ENCODE measurements around the gene MRO.
A peak's percentile ranks its signal among the peaks of the same experiment; 100 is the strongest.
"Not testable (repeated sequence)": the region's sequence is repeated elsewhere in the genome, so short reads cannot be mapped to it uniquely, and the experiment has no call there.

The MRO gene

DNA sequence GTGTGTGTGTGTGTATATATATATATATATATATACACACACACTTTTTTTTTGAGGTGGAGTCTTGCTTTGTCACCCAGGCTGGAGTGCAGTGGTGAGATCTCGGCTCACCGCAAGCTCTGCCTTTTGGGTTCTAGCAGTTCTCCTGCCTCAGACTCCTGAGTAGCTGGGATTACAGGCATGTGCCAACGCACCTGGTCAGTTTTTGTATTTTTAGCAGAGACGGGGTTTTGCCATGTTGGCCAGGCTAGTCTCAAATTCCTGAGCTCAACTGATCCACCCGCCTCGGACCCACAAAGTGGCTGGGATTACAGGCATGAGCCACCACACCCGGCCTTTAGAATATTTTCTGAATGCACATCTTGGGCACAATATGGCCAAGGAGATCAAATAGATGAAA is 13.7 kb upstream of the MRO start:
- DNase-seq (ENCODE audit: low spot score) = not testable (repeated sequence)

DNA sequence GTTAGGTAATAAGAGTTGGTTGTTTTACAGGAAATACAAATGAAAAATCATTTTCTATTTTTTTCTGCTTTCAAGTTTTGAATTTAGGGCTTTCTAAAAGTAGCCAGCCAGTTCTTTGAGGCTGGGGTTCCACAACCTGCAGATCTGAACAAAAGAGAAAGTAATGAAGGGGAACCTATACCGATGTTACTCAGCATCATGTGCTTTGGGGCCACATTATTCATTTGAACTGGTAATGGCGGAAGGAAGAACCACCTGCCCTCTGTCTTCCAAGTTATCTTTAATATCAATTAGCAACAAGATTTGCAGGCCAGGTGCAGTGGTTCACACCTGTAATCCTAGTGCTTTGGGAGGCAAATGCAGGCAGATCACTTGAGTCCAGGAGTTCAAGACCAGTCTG is 12.9 kb upstream of the MRO start:
- no peak for DNase-seq (ENCODE audit: low spot score)

DNA sequence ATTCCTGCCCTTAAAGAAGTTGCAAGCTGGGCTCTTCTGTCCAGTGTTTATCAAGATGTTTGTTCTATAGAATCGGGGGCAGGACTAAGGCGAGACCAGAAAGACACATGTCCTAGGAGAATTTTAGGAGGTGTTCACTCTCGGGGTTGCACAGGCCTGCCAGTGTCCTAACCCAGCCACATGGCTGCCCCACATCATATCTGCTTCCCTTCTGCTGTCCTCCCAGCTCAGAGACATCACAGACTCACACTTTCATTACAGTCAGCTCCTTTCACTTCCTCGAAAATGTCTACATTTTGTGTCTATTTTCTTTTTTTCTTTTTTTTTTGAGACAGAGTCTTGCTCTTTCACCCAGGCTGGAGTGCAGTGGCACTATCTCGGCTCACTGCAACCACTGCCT is 10.7 kb upstream of the MRO start:
- DNase-seq (ENCODE audit: low spot score) = no peak

DNA sequence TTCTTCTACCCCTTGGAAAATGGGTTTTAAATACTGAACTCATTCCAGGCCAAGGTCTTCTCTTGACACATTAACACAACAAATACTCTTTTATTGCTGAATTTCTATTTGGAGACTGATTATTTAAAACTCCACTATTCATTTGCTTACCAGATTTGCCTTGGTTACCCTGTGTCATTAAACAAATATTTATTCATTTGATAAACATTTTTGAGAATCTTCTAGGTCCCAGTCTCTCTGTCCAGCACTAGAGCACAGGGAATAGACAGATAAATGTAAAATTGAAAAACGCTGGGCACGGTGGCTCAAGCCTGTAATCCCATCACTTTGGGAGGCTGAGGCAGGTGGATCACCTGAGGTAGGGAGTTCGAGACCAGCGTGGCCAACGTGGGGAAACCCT is 9.8 kb upstream of the MRO start:
- no peak for DNase-seq (ENCODE audit: low spot score)

DNA sequence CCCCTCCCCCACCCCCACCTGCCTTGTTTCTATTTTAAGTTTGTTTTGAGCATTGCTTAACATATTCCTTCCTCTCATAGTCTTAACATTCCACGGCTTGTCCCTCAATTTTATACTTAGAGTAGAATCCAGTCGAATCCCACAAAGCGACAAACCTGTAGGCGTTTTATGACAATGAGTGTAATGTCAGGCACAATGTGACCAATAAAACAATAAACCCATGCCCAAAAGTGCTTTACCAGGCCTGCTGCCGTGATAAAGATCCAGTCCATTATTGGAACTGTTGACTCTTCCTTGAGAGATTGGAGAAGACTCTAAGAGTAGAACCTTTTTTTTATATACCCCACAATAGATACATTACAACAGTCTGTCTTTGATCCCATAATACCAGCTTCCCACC is 6.2 kb upstream of the MRO start:
- no peak for DNase-seq (ENCODE audit: low spot score)

DNA sequence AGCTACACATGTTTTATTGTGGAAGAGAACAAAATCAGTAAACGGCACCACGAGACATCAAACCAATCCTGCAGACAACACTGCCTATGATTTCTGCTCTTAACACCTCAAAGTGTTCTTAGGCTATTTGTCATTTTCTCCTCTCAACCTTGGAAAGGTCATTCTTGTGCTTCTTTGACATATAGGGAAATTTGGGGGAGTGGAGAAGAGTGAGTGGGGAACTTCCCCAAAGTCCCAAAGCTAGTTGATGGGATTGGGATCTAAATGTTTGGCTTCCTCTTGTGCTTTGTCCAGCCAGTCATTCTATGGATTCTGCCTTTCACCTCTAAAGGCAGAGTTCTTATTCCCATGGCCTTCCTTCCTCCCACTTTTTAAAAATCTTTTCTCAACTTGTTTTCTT is 5.8 kb upstream of the MRO start:
- no peak for DNase-seq (ENCODE audit: low spot score)

DNA sequence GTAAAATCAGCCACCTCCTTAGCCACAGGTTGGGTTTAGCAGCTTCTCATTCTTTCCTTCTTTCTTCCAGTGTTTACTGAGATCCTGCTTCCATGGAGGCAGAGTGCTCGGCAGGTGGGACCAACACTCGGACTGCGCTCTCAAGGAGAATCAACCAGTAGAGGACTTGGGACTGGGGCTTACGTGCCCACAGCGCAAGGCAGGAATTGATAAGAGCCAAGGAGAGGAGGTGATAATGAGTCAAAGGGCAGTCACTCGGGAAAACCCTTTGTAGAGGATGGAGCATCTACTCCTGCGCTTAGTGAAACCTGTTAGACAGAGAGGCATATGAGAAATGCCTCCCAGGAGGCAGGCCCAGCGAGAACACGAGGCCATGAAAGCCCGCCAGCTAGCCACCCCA is 2.9 kb upstream of the MRO start:
- DNase-seq (ENCODE audit: low spot score) = no peak

DNA sequence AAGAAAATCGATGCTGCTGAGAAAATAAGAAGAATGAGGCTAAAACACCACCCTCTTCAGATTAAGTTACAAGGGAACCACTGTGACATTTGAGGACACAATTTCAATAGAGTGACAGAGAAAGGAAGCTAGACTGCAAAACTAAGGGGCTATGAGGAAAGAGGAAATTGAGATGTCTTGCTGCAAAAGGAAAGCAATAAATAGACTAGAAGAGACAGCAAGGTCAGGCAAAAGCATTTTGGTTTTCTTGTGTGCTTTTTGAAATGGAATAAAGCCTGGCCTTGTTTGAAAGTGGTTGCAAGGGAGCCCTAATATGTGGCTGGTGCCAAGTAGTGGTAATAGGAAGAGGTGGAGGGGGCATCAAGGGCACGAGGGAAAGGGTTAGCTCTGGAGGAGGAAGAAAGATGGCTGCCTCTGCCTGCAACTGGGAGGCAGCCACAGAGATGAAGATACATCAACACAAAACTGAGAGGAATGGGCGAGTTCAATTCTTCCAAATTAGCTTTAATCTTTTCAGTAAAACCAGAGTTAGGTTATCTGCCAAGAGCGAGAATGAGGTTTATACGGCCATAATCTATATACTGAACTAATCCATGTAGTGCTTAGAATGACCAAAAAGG is 1.2 kb upstream of the MRO start:
- DNase-seq (ENCODE audit: low spot score) = no peak

DNA sequence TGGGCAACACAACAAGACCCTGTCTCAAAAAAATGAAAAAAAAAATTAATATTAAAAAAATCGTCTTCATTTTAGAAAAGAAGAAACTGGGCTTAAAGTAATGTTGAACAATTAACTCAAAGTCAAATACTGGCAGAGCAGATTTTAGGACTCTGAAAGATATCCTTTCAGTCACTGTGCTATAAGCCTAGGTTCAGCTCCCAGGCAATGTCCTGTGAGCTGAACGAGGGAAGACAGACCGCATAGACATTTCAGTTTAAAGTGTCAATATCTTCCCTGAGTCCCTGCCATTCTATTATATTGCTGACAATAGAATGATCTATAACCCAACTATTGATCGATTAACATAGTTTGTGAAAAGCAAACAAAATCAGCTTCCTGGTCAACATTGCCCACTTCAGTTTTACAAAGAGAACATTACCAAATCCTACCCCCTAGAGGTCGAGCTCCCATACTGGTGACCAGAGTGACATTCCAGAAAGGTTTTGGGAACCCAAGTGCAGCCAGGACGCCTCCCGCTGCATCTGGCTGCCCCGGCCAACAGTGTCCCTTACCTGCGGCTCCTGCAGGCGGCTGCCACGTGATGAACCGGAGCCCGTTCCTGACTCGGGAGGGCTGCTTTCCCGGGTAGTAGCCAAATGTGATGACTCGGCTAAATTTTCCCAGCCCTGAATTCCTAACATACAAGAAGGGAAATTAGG is 639 bp downstream of the MRO start:
- peak; percentile 39 for DNase-seq (ENCODE audit: low spot score)

DNA sequence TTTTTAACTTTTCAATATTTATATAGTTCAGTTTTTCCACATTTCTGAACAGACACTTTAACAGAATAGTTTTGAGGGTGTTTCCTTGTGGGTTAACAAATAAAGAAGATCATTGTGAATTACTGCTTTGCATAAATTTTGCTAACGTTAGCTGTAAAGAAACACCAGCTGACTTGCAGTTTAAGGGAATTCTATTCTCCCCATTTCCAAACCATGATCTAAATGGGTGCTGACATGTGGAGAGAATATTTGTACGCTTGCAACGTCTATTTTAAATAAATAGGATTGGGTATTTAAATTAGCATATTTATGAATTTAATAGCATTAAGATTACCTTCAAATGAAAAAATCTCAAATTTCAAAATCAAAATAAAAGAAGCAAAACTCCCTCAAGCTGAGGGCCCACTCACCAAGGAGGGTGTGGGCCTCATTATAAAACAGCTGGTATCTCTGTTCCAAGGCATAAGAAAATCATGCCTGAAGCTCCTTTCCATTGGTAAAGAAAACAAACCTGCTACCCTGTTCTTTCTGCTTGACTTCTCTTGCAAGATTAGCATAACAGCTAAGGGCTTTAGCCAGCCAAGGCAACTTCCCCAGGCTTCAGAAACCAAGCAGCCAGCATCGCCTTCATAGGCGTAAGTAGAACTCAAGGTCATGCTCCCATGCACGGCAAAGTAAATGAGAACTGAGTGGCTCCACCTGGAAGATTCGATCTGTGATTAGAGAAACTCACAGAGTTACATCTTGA is 3.2 kb downstream of the MRO start:
- no peak for DNase-seq (ENCODE audit: low spot score)

DNA sequence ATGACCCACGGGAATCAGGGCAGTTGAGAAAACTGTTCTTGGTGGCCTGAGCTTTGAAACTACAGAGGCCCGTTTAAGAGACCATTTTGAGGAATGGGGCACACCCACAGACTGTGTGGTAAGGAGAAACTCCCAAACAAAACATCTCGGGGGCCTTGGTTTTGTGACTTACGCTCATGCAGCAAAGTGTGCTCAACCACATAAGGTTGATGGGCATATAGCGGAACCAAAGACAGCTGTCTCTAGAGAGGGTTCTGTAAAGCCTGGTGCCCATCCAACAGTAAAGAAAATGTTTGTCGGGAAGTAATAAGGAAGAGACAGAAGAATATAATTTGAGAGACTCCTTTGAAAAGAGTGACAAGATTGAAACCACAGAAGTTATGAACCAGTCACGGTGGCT is 5.4 kb downstream of the MRO start:
- no peak for DNase-seq (ENCODE audit: low spot score)

DNA sequence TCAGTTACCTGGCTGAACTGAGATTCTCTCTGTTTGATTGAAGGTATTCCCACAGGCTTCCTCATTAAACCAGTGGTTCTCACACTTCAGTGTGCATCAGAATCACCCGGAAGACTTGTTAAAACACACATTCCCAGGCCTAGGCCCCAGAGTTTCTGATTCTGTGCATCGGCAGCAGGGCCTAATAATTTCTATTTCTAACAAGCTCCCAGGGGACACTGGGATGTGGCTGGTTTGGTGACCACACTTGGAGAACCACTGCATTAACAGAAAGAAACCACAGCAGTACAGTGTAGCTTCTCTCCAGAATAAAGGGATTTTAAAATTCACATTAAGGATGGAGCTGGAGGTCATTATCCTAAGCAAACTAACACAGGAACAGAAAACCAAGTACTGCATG is 6.5 kb downstream of the MRO start:
- no peak for DNase-seq (ENCODE audit: low spot score)

DNA sequence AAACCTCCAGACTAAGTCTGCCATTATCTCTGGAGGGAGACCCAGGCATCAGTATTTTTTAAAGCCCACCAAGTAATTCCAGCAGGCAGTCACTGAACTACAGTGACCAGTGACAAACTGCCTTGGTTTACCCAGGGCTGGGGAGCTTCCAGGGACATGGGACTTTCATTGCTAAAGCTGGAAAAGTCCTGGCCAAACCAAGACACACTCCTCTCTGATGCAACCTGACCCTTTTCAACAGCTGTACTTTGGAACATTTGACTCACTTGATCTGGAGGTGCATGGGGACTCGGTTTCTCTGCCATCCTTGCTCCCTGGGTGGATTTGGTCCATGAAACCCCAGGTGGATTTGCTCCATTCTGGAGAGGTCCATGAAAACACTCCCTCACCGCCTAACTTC is 7.0 kb downstream of the MRO start:
- DNase-seq (ENCODE audit: low spot score) = no peak

DNA sequence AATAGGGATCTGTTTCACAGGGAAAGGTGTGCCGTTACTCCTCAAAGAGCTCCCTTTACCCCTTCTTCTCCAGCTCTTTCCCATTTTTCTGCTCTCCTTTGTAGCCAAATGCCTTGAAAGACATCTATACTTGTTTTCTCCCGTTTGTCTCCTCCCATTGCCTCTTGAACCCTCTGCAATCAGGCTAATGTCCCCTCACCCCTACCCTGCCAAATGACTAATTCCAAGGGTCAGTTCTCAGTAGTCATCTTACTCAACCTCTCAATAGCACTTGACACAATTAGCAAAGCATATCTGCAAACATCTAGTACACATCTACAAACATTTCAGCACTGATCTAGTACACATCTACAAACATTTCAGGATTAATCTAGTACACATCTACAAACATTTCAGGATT is 12.6 kb downstream of the MRO start:
- no peak for DNase-seq (ENCODE audit: low spot score)

DNA sequence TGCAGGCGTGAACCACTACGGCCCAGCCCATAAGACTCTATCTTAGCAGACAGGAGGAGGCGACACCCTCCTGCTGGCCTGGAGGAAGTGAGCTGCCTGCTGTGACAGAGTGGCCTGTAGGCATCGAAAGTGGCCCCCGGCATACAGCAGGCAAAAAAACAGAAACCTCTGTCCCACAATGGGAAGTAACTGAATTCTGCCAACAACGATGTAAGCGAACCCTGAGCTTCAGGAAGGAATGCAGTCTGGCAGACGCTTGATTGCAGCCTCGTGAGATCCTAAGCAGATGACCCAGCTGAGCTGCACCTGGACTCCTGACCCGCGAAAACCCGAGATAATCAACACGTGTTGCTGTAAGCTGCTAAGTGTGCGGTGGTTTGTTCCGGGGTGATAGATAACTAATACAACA is 13.6 kb downstream of the MRO start:
- no peak for DNase-seq (ENCODE audit: low spot score)

DNA sequence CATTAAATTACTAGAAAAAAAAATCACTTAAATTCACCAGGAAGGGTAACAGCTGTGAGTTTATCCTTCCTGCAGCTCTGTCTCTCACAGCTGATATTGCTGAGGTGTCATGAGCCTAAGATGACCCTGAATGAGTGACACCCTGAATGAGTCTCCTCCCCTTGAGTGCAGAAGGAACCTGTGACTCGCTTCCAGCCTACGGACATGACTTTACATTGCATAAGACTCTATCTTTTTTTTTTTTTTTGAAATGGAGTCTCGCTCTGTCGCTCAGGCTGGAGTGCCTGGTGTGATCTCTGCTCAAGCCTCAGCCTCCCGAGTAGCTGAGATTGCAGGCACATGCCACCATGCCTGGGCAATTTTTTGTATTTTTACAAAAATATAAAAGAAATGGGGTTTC is 14.1 kb downstream of the MRO start:
- no peak for DNase-seq (ENCODE audit: low spot score)

DNA sequence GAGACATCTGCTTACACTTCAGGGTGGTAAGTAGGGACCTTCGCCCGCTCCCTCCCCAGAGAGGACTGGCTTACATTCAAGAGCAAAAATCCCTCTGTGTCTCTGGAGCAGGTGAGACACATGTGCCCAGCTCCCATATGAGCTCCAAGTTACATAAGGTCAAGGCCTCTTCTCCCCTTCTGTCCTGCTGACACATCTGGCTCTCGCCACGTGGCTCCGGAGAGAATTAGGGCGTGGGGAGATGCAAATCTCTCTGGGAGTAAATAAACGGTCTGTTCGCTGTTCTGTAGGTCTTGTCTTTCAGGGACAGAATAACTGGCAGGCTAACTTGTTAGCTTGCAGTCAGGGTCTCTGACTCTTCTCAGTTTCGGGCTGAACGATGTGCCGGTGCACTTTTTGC is 16.2 kb downstream of the MRO start:
- DNase-seq (ENCODE audit: low spot score) = no peak

DNA sequence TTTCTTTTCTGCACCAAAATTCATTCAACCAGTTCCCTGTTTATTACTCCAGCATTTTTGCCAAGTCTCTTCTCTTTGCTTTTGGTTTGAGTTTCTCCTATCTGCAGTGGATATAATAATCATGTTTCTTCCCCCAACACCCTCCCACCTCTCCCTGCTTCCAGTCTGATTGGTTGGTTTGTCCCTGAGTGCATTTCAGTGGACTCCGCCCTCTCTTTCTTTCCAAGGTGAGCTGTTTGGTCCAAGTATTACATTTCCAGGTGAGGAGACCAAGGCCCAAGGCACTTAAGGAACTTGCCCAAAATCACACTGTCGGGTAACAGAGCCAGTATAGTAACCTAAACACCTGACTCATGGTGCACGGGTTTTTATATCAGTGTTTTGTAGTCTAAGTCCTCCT is 17.7 kb downstream of the MRO start:
- no peak for DNase-seq (ENCODE audit: low spot score)

DNA sequence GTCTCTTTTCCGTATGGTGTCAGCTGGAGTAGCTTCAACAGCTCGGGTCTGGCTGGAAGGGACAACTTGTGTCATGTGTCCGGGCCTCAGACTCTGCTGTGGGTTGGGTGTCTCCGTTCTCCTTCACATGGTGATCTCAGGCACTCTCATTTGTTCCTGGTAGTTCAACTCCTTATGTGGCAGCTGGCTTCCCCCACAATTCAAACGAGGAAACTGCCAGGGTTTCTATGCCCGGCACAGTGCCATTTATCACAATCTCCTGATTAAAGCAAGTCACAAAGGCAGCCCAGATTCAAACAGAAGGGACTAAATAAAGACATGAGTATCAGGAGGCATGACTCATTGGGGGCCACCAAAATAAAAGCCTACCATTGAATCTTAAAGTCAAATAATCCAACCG is 22.7 kb downstream of the MRO start:
- DNase-seq (ENCODE audit: low spot score) = no peak

DNA sequence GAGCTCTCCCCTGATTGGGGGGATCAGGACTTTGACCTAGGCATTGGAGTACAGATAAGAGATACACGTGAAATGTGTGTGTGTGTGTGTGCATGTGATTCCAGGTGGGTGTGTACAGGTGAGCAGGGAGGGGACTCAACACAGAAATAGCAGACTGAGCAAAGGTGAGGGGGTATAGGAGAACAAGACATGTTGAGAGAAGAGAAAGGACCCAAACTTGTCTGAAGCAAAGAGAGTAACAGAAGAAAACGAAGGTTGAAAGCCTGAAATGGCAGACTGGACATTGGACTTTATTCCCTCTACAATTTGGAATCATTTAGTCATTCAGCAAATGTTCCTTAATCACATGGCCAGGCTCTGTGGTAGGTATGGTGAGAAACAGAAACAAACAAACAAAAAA is 23.3 kb downstream of the MRO start:
- DNase-seq (ENCODE audit: low spot score) = no peak

DNA sequence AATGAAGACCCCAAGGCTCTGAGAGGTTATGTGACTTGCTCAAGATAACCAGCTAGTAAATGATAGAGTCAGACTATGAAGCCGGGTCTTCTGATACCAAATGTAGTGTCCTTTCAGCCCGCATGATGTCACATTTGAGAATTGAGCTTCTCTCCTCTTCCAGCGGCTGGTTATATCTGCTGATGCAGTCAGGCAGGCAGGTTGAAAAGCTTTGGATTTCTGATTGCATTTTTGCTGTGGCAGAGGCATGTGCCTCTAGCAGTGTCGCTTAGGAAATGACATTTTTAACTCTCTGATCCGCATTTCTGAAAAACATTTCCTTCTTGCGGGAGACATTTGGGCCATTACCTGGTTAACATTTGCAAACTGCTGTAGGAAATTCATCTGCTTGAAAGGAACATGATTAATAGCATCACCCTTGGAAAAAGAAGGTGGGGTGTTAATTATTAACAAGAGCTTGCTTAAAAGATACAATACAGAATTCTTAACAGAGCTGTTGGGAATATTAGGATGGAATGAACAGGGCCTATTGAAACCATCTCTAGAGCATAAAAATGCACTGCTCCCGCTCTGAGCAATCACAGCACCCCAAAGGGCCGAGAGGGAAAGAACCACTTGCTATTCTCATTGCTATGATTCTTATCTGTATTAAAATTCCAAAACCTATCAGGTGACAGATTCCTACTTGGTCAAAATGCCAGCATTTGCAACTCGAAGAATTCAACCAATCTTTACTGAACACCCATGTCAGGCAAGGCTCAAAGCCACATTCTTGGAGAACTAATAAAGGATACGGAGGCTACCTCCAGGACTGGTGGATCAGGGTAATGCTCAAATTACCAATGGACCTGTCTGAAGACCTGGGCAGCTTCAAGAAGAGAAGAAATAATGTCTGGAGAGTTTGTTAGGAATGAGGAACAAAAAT is 25.9 kb downstream of the MRO start:
- no peak for DNase-seq (ENCODE audit: low spot score)

DNA sequence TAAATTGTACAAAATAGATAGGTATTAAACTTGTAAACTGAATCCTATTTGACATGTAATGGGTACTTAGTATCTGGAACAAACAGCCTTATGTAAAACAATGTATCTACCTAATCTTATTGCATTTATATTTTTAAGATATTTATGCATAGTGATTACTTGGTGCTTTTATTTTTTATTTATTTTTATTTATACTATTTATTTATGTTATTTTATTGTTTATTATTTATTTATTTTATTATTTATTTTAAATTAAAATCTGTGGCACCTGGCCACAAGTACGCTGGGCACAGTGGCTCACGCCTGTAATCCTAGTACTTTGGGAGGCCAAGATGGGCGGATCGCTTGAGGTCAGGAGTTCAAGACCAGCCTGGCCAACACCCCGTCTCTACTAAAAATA is 26.9 kb downstream of the MRO start:
- no peak for DNase-seq (ENCODE audit: low spot score)

Measured in AG20443 (cell line).